ENCODE results near the gene POLDIP2. TPM values are rescaled to one million over a fixed set of nuclear protein-coding genes. Genes with fewer than 3 reads are reported as not detected.

Gene POLDIP2
- total and polyA plus RNA-seq, 2 donors (not counting 1 experiment from before 2014, with no cell fraction given): 30.2 to 35.7 TPM

DNA sequence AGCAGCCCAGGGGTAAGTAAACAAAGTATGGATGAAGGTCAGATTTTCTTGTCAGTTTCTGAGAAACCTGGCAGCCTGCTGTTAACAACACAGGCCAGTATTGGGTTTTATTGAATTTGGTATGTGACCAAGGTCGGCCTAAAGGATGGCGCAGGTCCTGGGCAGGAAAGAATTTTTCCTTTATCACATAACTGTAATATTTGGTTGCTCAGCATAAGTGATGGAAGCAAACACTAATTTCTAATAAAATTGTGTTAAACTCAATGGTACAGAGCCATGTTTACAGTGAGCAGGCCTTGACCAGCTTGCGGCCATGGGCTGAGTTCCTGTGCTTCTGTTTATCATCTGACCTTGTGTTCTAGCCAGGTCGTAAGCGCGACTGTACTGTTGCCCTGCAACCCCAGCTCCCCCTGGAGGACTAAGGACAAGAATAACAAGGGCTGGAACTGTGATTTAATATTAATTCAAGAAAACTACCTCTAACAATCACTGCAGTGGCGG, 10.5 kb downstream of the POLDIP2 start:
- ChIA-PET CTCF (interaction anchor here (0.9 to 1.3 kb wide), 2 partner anchors 95 to 117 kb away, joined by 3 to 4 read pairs; no protein-coding TSS in a partner anchor), POLR2A (no interaction called here)
- Histone ChIP-seq H3K9me3 (ENCODE audit: control extremely low read depth in 1 of 3, control insufficient read depth in 2 of 3, insufficient read depth in 1 of 3, low read length in 2 of 3) (no peaks in the 10 kb centered on the region), H4K20me1 (ENCODE audit: control insufficient read depth, insufficient read depth, low read length, poor library complexity, severe bottlenecking) (no peaks in the 10 kb centered on the region), H3K36me3 (replicated peaks in 1 of 2; ENCODE audit: control extremely low read depth in 1 of 2, control insufficient read depth in 1 of 2, extremely low read depth in 1 of 2, insufficient read depth in 2 of 2, low read length in 1 of 2) (peaks cover 0 to 86% of the 10 kb centered on the region in 2 experiments), H3K79me2 (ENCODE audit: control insufficient read depth, insufficient read depth, low read length) (no peaks in the 10 kb centered on the region), H2AFZ (ENCODE audit: insufficient read depth, low read depth, low read length, poor library complexity, severe bottlenecking) (no peak overlapping the region), H3K4me1 (ENCODE audit: control insufficient read depth in 2 of 2, insufficient read depth in 2 of 2, low read length in 2 of 2) (no peaks in the 10 kb centered on the region), H3K27ac (ENCODE audit: low read length in 2 of 2) (no peak overlapping the region), H3K9ac (ENCODE audit: low read length) (no peak overlapping the region), H3K4me2 (replicated peaks; ENCODE audit: low read depth, low read length, poor library complexity, severe bottlenecking) (no peak overlapping the region), H3K27me3 (replicated peaks in 1 of 4; ENCODE audit: control extremely low read depth in 1 of 4, control insufficient read depth in 3 of 4, insufficient read depth in 4 of 4, low read length in 3 of 4) (no peaks in the 10 kb centered on the region), H3K4me3 (ENCODE audit: control extremely low read depth in 1 of 5, extremely low read depth in 1 of 5, insufficient read depth in 1 of 5, low read depth in 2 of 5, low read length in 4 of 5) (no peak overlapping the region)
- WGBS (ENCODE audit: insufficient coverage): 100% methylated on average over 2 of the region's 7 CpGs
- Mint-ChIP-seq H3K4me1 (no peaks in the 10 kb centered on the region), H3K9me3 (ENCODE audit: insufficient read depth) (no peaks in the 10 kb centered on the region), H3K27ac (no peak overlapping the region), H3K27me3 (no peaks in the 10 kb centered on the region), H3K4me3 (no peak overlapping the region)
- DNase-seq: no peak
- no peak for TF ChIP-seq CTCF (IDR thresholded peaks at IDR 0.05)
- TF ChIP-seq EZH2 (IDR thresholded peaks at IDR 0.05; ENCODE audit: borderline replicate concordance, insufficient read depth, low read depth, low read length, poor library complexity, severe bottlenecking): no peak
- no peak for ATAC-seq (ENCODE audit: low read depth)
- intact Hi-C loops (cut with micrococcal nuclease): no loop called here

GRCh38 chr17:28346199-28346580, 11.1 kb downstream of the POLDIP2 start:
- DNase-seq (no peak), ATAC-seq (ENCODE audit: low read depth) (no peak)
- Histone ChIP-seq H3K4me3 (ENCODE audit: control extremely low read depth in 1 of 5, extremely low read depth in 1 of 5, insufficient read depth in 1 of 5, low read depth in 2 of 5, low read length in 4 of 5) (no peak overlapping the region), H3K27me3 (replicated peaks in 1 of 4; ENCODE audit: control extremely low read depth in 1 of 4, control insufficient read depth in 3 of 4, insufficient read depth in 4 of 4, low read length in 3 of 4) (no peaks in the 10 kb centered on the region), H3K36me3 (replicated peaks in 1 of 2; ENCODE audit: control extremely low read depth in 1 of 2, control insufficient read depth in 1 of 2, extremely low read depth in 1 of 2, insufficient read depth in 2 of 2, low read length in 1 of 2) (peaks cover 0 to 86% of the 10 kb centered on the region in 2 experiments), H4K20me1 (ENCODE audit: control insufficient read depth, insufficient read depth, low read length, poor library complexity, severe bottlenecking) (no peaks in the 10 kb centered on the region), H2AFZ (ENCODE audit: insufficient read depth, low read depth, low read length, poor library complexity, severe bottlenecking) (no peak overlapping the region), H3K4me1 (ENCODE audit: control insufficient read depth in 2 of 2, insufficient read depth in 2 of 2, low read length in 2 of 2) (no peaks in the 10 kb centered on the region), H3K4me2 (replicated peaks; ENCODE audit: low read depth, low read length, poor library complexity, severe bottlenecking) (no peak overlapping the region), H3K9me3 (ENCODE audit: control extremely low read depth in 1 of 3, control insufficient read depth in 2 of 3, insufficient read depth in 1 of 3, low read length in 2 of 3) (no peaks in the 10 kb centered on the region), H3K9ac (ENCODE audit: low read length) (no peak overlapping the region), H3K27ac (ENCODE audit: low read length in 2 of 2) (no peak overlapping the region), H3K79me2 (ENCODE audit: control insufficient read depth, insufficient read depth, low read length) (no peaks in the 10 kb centered on the region)
- H3K4me3 Mint-ChIP-seq: no peak overlapping the region
- 100% methylated on average over 1 of the region's 2 CpGs for WGBS (ENCODE audit: insufficient coverage)
- no peak overlapping the region for H3K27ac Mint-ChIP-seq
- H3K9me3 Mint-ChIP-seq (ENCODE audit: insufficient read depth): no peaks in the 10 kb centered on the region
- no peaks in the 10 kb centered on the region for H3K27me3 Mint-ChIP-seq
- no peaks in the 10 kb centered on the region for H3K4me1 Mint-ChIP-seq
- CTCF ChIA-PET: interaction anchor here (0.9 kb wide), 1 partner anchor 117 kb away, joined by 3 read pairs; no protein-coding TSS in a partner anchor
- POLR2A ChIA-PET: no interaction called here
- intact Hi-C loops (cut with micrococcal nuclease): no loop called here
- no peak for TF ChIP-seq EZH2 (IDR thresholded peaks at IDR 0.05; ENCODE audit: borderline replicate concordance, insufficient read depth, low read depth, low read length, poor library complexity, severe bottlenecking)
- no peak for TF ChIP-seq CTCF (IDR thresholded peaks at IDR 0.05)
